NCI-H1436 (cell line): ENCODE results near the gene FAM234B.

Source experiments
- DNase-seq: peaks from one replicate; lab custom pipeline; 2025; lab: John Stamatoyannopoulos, UW

Gene FAM234B

GRCh38 chr12:13093191-13093847 is 49.1 kb downstream of the FAM234B start:
- DNase-seq: no peak

GRCh38 chr12:13093848-13094220 is 49.7 kb downstream of the FAM234B start:
- DNase-seq: no peak

GRCh38 chr12:13094367-13094766 is 50.2 kb downstream of the FAM234B start:
- no peak for DNase-seq

- no peak for DNase-seq
Measured at GRCh38 chr12:13095266-13095995, 51.2 kb downstream of the FAM234B start.

GRCh38 chr12:13097491-13098011 is 53.4 kb downstream of the FAM234B start:
- no peak for DNase-seq

GRCh38 chr12:13099066-13099843 is 55.1 kb downstream of the FAM234B start:
- DNase-seq: no peak

GRCh38 chr12:13099844-13100604 is 55.8 kb downstream of the FAM234B start:
- no peak for DNase-seq

GRCh38 chr12:13100605-13100881 is 56.4 kb downstream of the FAM234B start:
- DNase-seq: no peak

GRCh38 chr12:13100882-13101769 is 56.9 kb downstream of the FAM234B start:
- DNase-seq: peak; percentile 79

GRCh38 chr12:13101821-13102375 is 57.7 kb downstream of the FAM234B start:
- no peak for DNase-seq

- no peak for DNase-seq
Measured at GRCh38 chr12:13102461-13103195, 58.4 kb downstream of the FAM234B start.

GRCh38 chr12:13103391-13104033 is 59.3 kb downstream of the FAM234B start, which contains the start of gene GSG1:
GSG1 (minus strand) TSS chr12:13103667; CDS start chr12:13103512, 155 bp downstream.
- DNase-seq: no peak

GRCh38 chr12:13104409-13104808 is 60.2 kb downstream of the FAM234B start:
- no peak for DNase-seq

- no peak for DNase-seq
Measured at GRCh38 chr12:13105781-13106180, 61.6 kb downstream of the FAM234B start.

GRCh38 chr12:13106666-13107065 is 62.5 kb downstream of the FAM234B start:
- no peak for DNase-seq

- no peak for DNase-seq
Measured at GRCh38 chr12:13112968-13113367, 68.8 kb downstream of the FAM234B start.

GRCh38 chr12:13114251-13115052 is 70.3 kb downstream of the FAM234B start:
- DNase-seq: no peak

- no peak for DNase-seq
Measured at GRCh38 chr12:13116259-13116658, 72.1 kb downstream of the FAM234B start.

- no peak for DNase-seq
Measured at GRCh38 chr12:13117029-13117428, 72.8 kb downstream of the FAM234B start.
